Central memory CD4-positive, alpha-beta T cell (primary cell): Measurements from ENCODE around the gene RNF212.
"Not testable (repeated sequence)": the region's sequence is repeated elsewhere in the genome, so short reads cannot be mapped to it uniquely, and the experiment has no call there.

Source experiments
- DNase-seq: peaks from one replicate; pipeline ENCODE4 v3.0.0; 2022
- total RNA-seq, 3 experiments: gene quantifications; one replicate each; lab custom pipeline; 2026; lab: John Stamatoyannopoulos, UW

Gene RNF212
- total RNA-seq, result 0.42 to 3.1 (median 1.3) reads per million in 3 experiments

GRCh38 chr4:1113311-1114009 lies at the start of gene RNF212:
RNF212 (minus strand) TSS chr4:1113564; CDS start chr4:1113464, 100 bp downstream.
- peak; percentile 50 for DNase-seq

- DNase-seq, result no peak
These were observed 47.0 kb upstream of the RNF212 start for GRCh38 chr4:1160351-1160750.

GRCh38 chr4:1156069-1156468 lies 42.7 kb upstream of the RNF212 start:
- DNase-seq, result no peak

GRCh38 chr4:1155314-1155713 lies 42.0 kb upstream of the RNF212 start:
- DNase-seq, result no peak

GRCh38 chr4:1154523-1155182 lies 41.3 kb upstream of the RNF212 start:
- DNase-seq, result no peak

GRCh38 chr4:1154126-1154522 lies 40.8 kb upstream of the RNF212 start:
- DNase-seq, result no peak

- no peak for DNase-seq
These were observed 40.3 kb upstream of the RNF212 start for GRCh38 chr4:1153567-1154090.

GRCh38 chr4:1152290-1152689 lies 38.9 kb upstream of the RNF212 start:
- no peak for DNase-seq

- DNase-seq, result no peak
These were observed 38.2 kb upstream of the RNF212 start for GRCh38 chr4:1151541-1151940.

- DNase-seq, result no peak
These were observed 37.5 kb upstream of the RNF212 start for GRCh38 chr4:1150875-1151274.

- no peak for DNase-seq
These were observed 26.5 kb upstream of the RNF212 start for GRCh38 chr4:1139860-1140259.

GRCh38 chr4:1137850-1138249 lies 24.5 kb upstream of the RNF212 start:
- DNase-seq, result no peak

GRCh38 chr4:1137063-1137776 lies 23.9 kb upstream of the RNF212 start:
- no peak for DNase-seq

- DNase-seq, result no peak
These were observed 22.7 kb upstream of the RNF212 start for GRCh38 chr4:1136048-1136447.

GRCh38 chr4:1133033-1133432 lies 19.7 kb upstream of the RNF212 start:
- DNase-seq, result no peak

- DNase-seq, result peak; percentile 68
These were observed 17.2 kb upstream of the RNF212 start for GRCh38 chr4:1130316-1131186.

GRCh38 chr4:1126506-1126905 lies 13.1 kb upstream of the RNF212 start:
- no peak for DNase-seq

GRCh38 chr4:1125466-1125865 lies 12.1 kb upstream of the RNF212 start:
- not testable (repeated sequence) for DNase-seq

- DNase-seq, result no peak
These were observed 11.5 kb upstream of the RNF212 start for GRCh38 chr4:1124818-1125217.

- DNase-seq, result no peak
These were observed 9.1 kb upstream of the RNF212 start for GRCh38 chr4:1122505-1122904.

- DNase-seq, result no peak
These were observed 3.5 kb upstream of the RNF212 start for GRCh38 chr4:1116838-1117237.

- no peak for DNase-seq
These were observed 2.3 kb upstream of the RNF212 start for GRCh38 chr4:1115528-1116293.
